HG02973 (cell line): ENCODE results near the gene DNAH1.

Experiments
- ATAC-seq: cut with Tn5 transposase; IDR thresholded peaks from one replicate; pipeline ENCODE4 v1.9.1; 2021; ENCODE audit warnings: moderate library complexity; ENCODE audit not compliant: unreplicated experiment

DNAH1 gene

GRCh38 chr3:52443791-52444687, 127.9 kb downstream of the DNAH1 start:
- no peak for ATAC-seq

- ATAC-seq, result peak; percentile 86
These were observed 129.0 kb downstream of the DNAH1 start, which contains the start of gene SEMA3G for GRCh38 chr3:52444860-52445793. Gene SEMA3G (minus strand): TSS chr3:52445103. CDS start chr3:52445027, 76 bp downstream.

GRCh38 chr3:52446042-52446441, 129.9 kb downstream of the DNAH1 start:
- ATAC-seq, result no peak

DNA sequence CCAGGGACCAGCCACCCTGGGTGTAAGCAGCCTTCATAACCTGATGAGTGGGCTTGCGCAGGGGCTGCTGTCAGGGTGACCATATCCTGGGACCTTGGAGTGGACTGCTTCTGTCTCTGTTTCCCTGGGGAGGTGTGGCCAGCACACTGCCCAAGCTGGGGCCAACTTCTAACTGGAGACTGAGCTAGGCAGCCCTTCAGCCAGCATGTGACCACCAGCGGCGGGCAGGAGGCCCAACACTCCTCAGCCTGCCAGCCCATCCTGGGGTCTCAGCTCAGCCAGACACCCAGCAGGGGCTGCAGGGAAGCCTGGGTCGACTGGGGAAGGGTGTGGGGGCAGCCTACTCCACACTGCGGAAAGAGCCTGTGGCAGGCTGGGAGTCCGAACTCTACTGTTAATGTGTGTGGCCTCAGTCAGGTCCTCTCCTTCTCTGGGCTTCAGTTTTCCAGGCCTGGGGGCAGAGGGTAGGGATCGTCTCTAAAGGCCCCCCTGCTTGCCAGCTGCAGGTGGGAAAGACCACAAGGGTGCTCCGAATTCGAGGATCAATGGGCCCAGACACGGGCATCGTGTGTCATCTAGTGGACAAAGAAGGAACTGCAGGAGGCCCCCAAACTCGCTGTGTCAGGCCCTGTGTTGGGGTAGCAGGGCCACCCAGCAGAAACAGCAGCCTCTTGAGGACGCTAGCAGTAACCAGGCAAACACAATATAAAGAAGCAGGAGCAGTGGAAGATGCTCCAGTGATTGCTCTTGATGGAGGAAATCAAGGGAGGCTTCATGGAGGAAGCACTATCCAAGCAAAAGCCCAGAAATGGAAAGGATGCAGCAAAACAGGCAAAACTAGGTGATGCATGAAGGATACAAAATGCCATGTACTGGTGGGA, 130.8 kb downstream of the DNAH1 start:
- ATAC-seq, result no peak

GRCh38 chr3:52447512-52448355, 131.6 kb downstream of the DNAH1 start:
- ATAC-seq, result no peak
